Inflammatory macrophage treated with lipopolysaccharide for 1 hour (primary cell): Measurements from ENCODE around the gene PKDREJ.
"Not testable (repeated sequence)": the region's sequence is repeated elsewhere in the genome, so short reads cannot be mapped to it uniquely, and the experiment has no call there.

Experiments used
- DNase-seq, 2 donors: peaks; one replicate each; pipeline ENCODE4 v3.0.0-alpha.2; 2020 to 2022

PKDREJ gene, protein sequence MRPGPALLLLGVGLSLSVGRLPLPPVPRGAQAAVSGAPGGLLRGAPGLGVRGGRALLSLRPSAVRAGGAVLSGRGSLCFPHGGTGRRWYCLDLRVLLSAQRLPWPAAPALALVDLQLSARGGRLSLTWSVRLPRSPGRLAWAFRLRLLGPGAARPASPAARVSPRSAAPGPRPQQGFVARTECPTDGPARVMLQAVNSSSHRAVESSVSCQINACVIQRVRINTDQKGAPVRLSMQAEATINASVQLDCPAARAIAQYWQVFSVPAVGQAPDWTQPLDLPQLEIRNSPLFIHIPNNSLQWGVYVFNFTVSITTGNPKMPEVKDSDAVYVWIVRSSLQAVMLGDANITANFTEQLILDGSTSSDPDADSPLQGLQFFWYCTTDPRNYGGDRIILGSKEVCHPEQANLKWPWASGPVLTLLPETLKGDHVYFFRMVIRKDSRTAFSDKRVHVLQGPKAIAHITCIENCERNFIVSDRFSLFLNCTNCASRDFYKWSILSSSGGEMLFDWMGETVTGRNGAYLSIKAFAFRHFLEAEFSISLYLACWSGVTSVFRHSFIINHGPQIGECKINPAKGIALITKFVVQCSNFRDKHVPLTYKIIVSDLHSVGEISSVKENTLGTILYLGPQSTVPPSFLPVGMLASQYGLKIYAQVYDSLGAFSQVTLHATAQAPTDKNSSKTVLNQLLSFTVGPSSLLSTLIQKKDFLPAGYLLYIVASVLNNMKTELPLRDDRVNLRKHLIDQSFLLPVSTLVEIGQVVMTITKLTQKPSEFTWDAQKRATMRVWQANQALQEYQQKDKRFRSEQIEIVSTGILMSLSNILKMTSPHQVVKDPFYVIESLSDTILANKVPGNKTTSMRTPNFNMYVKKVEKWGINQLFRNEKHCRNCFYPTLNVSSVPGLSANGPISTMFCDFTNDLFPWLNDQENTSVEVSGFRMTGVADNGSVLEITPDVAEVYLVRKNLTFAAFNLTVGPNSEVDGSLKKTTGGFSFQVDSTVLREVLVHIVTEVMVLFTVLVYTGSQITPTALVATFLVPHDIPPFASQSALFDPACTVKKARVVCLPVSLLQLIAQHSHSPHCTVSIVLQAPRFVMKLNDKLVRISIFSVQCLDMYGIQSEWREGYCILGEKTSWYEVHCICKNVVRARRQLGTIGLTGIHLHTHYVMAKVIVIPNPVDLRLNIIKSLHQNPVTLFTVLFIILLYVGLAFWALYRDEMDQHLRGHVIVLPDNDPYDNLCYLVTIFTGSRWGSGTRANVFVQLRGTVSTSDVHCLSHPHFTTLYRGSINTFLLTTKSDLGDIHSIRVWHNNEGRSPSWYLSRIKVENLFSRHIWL (N-terminal part only)

DNA sequence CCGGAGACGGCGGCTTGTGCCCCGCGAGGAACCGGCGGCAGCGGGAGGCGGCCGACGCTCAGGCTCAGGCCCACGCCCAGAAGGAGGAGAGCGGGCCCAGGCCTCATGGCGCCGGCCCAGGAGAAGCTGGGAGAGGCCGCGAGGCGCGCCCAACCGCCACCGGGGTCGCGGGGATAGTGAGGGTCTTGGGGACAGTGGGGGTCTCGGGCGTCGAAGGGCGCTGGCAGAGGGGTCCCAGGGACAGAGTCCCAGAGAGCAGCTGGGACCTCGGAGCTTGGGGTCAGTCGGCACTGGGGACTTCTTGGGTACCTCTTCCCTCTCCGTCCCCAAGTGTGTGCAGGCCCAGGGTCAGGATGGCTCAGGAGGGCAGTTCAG lies at the start of gene PKDREJ:
Gene PKDREJ (minus strand): TSS at position 128 of the 375 bp plus-strand sequence. CDS start 21 bp downstream, at position 107.
- DNase-seq = no peak

DNA sequence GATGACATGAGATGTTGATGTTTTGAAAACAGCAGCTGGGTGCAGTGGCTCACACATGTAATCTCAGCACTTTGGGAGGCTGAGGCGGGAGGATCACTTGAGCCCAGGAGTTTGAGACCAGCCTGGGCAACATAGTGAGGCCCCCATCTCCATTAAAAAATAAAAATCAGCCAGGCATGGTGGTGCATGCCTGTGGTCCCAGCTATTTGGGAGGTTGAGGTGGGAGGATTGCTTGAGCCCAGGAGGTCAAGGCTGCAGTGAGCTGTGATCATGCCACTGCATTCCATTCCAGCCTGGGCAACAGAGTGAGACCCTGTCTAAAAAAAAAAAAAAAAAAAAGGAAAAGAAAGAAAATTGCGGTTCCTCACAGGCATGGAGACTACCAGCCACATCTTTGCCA lies 49.7 kb upstream of the PKDREJ start:
- DNase-seq = not testable (repeated sequence)

DNA sequence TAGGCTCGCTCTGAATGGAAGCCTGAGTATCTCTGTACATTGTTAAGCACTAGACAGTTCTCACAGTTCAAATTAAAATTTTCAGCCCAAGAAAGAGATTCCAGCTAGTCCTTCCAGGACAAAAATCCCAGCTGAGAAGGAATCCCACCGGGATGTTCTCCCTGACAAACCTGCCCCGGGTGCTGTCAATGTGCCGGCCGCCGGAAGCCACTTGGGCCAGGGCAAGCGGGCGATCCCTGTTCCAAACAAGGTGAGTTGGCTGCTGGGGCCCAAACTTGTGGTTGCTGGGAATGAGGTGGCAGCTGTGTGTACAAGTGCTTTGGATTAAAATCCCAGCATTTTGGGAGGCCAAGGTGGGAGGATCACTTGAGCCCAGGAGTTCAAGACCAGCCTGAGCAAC lies 48.9 kb upstream of the PKDREJ start:
- no peak for DNase-seq

DNA sequence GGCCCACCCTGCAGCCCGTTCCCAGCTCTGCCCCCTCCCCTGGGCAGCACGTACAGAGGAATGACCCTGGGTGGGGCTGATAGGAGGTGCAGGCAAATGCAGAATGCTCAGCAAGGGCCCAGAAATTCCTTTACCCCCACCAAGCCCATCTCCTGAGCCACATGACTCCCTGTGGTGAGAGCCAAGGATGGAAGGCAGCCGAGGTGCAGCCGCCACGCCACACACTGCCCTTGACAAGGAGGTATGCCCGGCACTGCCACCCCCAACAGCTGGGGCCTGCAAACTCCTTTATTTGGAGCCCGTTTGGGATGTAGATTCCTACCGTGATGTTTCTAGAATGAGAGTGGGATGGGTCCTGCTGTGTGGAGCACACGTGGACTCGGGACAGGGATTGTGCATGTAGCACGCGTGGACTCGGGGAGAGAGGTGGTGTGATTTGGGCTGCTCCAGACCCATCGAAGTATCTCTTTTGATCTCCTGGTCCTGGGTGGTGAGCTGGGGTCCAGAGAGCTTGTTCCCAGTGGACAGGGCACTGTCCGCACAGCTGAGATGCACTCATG lies 46.5 kb upstream of the PKDREJ start:
- DNase-seq = no peak

DNA sequence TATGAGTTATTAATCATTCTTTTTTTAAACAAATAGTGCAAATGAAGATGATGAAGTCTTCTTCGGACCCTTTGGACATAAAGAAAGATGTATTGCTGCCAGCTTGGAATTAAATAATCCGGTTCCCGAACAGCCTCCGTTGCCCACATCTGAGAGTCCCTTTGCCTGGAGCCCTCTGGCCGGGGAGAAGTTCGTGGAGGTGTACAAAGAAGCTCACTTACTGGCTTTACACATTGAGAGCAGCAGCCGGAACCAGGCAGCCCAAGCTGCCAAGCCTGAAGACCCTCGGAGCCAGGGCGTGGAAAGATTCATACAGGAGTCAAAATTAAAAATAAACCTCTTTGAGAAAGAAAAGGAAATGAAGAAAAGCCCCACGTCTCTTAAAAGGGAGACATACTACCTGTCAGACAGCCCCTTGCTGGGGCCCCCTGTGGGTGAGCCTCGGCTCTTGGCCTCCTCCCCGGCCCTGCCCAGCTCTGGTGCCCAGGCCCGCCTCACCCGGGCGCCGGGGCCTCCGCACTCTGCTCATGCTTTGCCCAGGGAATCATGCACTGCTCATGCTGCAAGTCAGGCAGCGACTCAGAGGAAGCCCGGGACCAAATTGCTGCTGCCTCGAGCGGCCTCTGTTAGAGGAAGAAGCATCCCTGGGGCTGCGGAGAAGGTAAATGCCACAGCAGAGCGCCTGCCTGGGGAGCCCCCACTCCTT lies 45.3 kb upstream of the PKDREJ start:
- no peak for DNase-seq

- no peak for DNase-seq
These were observed 40.3 kb upstream of the PKDREJ start for GRCh38 chr22:46303347-46303965.

GRCh38 chr22:46300491-46300890 lies 37.3 kb upstream of the PKDREJ start:
- DNase-seq = no peak

- no peak for DNase-seq
These were observed 36.0 kb upstream of the PKDREJ start for GRCh38 chr22:46299101-46299500.

DNA sequence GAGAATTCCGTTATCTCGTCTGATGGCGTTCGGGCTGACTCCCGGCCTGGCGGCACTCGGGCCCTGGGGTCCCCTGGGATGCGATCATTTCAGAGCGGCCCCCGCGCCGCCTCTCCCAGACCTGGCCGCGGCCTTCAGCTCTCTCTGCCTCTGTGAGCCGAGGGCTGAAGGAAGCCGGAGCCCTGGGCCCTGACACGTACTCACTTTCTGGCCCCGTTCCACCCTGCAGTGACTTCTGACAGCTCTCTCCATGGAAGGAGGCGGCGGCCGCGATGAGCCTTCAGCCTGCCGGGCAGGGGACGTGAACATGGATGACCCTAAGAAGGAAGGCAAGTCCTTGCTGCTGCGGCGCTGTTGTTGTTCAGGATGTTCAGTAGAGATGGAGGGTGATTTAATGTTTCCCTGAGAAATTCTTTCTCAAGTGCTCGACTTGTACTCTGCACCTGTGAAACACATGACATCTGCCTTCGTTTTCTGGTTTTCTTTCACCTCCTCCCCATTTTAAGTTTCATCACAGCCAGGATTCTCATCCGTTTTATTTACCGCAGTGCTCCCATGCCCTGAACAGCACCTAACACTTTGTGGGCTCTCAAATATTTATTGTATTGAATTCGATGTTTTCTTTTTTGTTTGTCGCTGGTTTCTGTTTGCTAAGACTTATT lies 34.1 kb upstream of the PKDREJ start:
- DNase-seq = no peak

DNA sequence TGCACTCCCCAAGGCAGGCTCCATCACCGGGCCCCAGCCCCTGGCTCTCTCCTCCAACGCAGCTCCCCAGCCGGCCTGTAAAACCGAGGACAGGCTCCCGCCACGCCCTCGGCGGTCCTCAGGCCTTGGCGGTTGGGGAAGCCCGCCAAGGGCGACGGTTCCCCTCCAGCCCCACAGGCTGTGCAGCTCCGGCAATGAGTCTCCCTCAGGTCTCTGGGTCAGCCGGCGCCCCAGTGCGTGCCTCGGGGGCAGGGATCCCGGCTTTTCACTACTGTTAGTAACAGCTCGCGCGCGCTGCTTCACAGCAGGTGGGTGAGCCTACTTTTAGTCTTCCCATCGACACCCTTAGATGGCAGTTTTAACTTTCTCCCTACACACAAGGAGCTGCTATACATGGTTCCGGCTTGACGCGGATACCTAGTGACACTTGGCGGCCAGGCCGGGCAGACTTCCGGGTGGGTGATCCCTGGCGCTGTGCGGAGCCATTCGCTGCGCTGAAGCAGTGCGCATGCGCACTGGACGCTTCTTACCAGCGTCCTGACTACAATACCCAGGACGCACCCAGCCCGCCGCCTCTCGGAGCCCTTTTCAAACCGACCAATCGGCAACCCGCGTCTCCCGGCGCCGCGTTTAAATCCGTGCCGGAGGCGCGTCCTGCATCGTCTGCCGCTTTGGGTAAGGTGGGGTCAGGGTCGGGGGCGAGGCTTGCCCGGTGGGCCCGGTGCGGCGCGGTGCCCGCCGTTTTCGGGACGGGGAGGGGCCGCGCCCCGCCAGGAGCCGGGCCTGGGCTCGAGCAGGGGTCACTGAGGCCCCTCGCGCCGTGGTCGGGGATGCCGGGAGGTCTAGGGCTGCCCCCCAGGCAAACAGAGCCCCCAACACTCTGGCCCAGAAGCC lies 33.4 kb upstream of the PKDREJ start, which contains the start of gene GTSE1:
Gene GTSE1 (plus strand): TSS at position 614 of the 894 bp plus-strand sequence. CDS start 531 bp downstream, outside the sequence.
- peak; percentile 97 to 98 for DNase-seq

DNA sequence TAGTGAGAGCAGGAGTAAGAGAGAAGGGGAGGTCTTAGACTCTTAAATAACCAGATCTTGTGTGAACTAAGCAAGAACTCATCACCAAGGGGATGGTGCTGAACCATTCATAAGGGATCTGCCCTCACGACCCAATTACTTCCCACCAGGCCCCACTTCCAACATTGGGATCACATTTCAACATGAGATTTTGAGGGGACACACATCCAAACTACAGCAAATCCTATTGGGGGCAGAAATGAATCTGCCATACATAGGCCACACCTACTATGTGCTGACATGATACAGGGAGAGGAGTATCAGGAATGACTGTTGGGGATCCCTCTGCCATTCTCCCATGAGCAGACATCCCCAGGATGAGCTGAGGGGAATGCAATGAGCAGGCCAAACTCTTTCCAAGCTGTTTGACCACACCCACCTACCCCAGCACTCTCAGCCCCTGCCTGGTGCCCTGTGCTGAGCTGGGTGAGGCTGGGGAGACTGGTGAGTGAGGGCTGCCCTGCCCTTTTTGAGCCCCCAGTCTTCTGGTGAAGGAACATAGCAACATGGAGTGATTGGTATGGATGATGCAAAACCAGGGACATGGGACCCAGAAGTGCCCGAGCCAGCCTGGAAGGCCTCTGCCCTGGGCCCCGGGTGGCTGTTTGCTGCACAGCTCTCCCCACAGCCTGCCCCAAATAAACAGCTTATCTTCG lies 32.3 kb upstream of the PKDREJ start:
- no peak for DNase-seq

GRCh38 chr22:46294784-46295183 lies 31.6 kb upstream of the PKDREJ start:
- no peak for DNase-seq

DNA sequence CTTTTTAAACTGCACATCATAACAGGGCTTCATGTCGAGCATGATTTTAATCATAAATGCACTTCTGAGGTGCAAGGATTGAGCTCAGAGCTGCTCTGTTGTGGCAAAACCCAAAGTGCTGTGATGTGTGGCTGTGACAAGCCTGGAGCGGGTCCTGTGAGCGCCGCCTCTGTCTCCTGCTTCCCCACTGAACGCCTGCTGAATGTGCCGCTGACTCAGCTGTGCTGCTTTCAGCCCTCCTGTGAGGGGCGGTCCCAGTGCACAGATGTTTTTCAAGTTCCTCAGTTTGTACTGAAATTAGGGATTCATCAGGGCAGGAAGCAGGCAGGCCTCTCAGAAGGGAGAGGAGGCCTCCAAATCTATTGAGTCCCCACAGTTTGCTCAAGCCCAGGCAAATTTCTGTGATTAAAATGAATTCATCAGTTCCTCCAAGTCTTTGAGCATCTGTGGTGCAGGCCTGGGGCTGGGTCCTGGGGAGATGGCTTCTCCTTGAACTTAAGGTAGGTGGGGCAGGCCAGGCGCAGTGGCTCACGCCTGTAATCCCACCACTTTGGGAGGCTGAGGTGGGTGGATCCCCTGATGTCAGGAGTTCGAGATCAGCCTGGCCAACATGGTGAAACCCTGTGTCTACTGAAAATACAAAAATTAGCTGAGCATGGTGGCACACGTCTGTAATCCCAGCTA lies 30.6 kb upstream of the PKDREJ start:
- DNase-seq = peak; percentile 40 to 70

DNA sequence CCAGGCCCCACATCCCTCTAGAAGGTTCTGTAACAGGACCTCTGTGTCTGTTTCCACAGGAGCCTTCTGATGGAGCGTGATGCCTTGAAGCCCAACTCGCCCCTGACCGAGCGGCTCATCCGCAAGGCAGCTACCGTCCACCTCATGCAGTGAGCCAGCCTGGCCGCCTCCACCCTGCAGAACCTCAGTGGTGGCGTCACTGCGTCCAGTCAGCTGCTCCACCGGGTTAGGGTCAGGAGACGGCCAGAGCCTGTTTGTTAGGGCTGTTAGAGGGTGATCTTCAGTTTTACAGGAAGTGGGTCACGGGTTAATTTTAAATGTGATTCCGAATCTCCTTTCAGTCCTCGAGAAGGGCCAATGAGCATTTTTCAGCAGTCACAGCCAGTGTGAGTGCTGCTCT lies 29.6 kb upstream of the PKDREJ start:
- DNase-seq = peak in 1 of 2 donors; percentile 23

DNA sequence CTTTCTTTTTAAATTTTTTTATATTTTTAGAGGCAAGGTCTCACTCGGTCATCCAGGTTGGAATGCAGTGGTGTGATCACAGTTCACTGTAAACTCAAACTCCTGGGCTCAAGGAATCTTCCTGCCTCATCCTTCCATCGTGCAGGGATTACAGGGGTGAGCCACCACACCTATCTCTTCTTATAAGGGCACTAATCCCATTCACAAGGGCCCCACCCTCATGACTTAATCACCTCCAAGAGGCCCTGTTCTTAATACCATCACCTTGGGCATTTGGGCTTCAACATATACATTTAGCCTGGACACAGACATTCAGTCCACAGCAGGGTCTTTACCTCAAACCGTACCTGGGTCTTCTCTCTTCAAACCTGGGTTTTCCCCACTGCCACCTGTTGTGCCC lies 29.0 kb upstream of the PKDREJ start:
- DNase-seq = no peak

GRCh38 chr22:46290843-46291785 lies 28.0 kb upstream of the PKDREJ start:
- no peak for DNase-seq
